GM19463 (cell line): ENCODE data around the gene ERC2.

Experiments
- ATAC-seq: cut with Tn5 transposase; IDR thresholded peaks from one replicate; pipeline ENCODE4 v1.9.1; 2021; ENCODE audit warnings: mild to moderate bottlenecking, moderate library complexity; ENCODE audit not compliant: unreplicated experiment

Gene ERC2

GRCh38 chr3:55549177-55549576, 919.1 kb downstream of the ERC2 start:
- ATAC-seq = no peak

- ATAC-seq = no peak
Measured at GRCh38 chr3:55546866-55547669, 921.2 kb downstream of the ERC2 start.

DNA sequence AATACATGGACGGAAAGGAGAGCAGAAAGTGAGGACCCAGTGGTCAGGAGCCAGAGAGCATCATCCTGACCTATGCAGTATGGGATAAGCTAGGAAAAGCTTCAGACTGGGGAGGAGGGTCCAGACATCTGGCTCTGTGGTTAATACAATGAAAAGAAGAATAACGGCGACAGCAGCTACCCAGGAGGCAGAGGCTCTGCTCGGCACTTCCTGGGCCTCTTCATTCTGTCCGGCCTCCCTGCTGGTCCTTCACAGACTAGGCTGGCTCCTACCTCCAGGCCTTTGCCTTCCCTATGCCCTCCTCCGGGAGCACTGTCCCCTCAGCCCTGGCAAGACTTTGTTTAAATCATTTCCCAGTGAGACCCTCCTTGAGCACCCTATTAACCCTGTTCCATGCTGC, 922.3 kb downstream of the ERC2 start:
- ATAC-seq = no peak

GRCh38 chr3:55544219-55544618, 924.0 kb downstream of the ERC2 start:
- no peak for ATAC-seq

DNA sequence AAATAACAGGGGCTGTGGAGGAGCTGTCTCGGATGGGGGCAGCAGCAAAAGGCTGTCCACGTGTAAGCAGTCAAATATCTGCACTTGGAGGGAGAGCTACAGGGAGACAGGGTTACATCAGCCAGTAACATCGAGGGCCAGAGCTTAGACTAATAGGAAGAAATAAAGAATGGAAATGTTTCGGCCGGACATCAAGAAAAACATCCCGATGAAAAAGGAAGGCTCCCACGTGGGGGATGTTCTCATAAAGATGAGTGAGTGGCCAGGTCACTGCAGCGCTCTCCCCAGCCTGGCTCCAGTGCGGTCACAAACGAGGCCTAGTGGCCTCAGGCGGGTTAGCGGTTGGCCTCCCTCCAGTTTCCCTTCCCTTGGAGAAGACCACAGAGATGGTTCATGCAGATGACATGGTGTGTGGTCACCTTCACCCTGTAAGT, 925.1 kb downstream of the ERC2 start:
- ATAC-seq = no peak

- no peak for ATAC-seq
Measured at GRCh38 chr3:55541456-55541855, 926.8 kb downstream of the ERC2 start.

DNA sequence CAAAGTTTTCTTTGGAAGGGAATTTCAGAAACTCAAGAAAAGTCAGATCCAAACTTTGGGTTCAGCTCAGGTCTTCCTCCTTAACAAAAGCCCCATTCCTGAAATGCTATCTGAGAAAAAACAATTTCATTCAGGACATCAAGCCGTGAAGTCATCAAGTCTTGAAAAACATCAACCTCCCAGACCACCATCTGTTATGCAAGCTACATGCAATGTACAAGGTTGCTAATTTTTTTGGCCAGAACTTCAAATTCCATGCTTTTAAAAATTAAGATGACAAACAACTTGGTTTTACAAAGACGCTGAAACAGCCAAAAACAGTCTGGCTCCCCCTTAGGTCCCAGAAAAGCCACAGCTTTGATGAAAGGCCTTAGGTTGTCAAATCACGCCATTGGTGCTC, 927.3 kb downstream of the ERC2 start:
- no peak for ATAC-seq

GRCh38 chr3:55540579-55540978, 927.7 kb downstream of the ERC2 start:
- no peak for ATAC-seq

GRCh38 chr3:55538158-55538557, 930.1 kb downstream of the ERC2 start:
- ATAC-seq = no peak

DNA sequence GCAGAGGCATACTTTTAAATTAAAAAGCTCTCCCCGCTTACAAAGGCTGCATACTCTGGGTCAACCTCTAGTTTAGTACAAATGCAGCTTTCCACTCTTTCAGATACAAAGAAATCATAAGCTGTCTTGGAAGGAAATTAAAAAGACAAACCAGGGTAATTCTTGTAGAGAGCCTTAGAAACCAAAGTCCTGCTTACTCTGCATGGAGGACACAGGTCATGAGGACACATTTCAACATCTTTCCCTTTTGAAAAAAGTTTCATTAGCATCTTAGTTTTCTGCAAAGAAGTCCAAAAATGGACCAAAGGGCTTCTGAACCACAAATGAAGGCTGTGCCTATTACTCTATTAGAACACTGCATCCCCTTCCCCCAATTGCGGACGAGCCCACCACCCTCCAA, 930.7 kb downstream of the ERC2 start:
- ATAC-seq = no peak

- no peak for ATAC-seq
Measured at GRCh38 chr3:55537129-55537528, 931.1 kb downstream of the ERC2 start.

DNA sequence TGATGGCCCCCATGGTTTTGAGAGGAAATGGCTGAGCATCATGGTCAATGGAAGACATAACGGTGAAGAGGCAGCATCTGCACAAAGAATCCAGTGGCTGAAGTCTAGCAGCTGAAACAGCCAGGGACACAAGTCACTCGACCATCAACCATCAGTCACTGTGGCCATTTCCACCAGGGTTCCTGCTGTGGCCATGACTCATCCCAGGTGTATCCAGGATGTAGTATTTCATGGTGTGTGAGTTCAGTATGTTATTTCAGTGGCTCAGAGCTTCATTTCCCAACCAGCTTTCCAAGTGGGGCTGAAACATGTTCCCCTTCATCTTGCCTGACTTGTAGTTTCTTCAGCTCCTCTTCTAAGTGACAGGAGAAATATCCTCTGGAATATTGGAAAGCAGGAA, 933.4 kb downstream of the ERC2 start:
- no peak for ATAC-seq

DNA sequence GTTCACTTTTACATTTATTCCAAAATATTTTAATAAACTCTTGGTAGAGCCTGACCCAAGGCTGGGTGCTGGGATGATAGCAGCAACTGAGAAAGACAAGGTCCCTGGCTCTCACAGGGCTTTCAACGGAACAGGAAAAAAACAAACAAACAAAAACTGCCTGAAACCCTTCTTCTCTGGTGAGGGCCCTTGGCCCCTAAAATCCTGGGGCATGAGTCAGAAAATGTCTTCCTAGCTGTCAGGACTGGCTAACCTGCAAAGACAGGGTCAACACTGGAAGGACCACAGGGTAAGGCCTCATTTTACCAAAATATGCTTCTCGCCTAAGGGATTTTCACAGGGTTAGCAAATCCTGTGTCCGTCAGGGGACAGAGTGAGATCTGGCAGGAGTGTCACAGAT, 935.5 kb downstream of the ERC2 start:
- ATAC-seq = no peak

GRCh38 chr3:55531321-55531720, 936.9 kb downstream of the ERC2 start:
- ATAC-seq = no peak

- ATAC-seq = no peak
Measured at GRCh38 chr3:55527361-55527760, 940.9 kb downstream of the ERC2 start.

GRCh38 chr3:55526332-55527030, 941.8 kb downstream of the ERC2 start:
- ATAC-seq = no peak

DNA sequence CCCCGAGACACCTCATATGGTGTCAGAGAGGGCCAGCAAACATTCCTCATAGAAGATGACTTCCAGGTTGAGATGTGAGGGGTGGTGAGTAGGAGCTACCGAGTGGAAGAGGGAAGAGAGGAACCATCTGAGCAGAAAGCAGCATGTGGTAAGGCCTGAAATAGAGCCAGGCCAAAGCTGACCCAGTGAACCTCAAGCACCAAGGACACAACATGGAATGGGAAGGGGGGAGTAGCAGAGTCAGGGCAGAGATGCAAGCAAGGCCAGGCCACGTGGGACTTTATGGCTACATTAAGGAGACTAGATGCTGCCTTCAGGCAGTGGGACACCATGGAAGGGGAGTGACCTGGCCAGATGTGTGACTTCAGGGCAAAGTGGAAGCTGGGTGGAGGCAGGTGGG, 942.8 kb downstream of the ERC2 start:
- no peak for ATAC-seq

GRCh38 chr3:55524565-55525244, 943.6 kb downstream of the ERC2 start:
- no peak for ATAC-seq

- ATAC-seq = no peak
Measured at GRCh38 chr3:55523471-55523870, 944.8 kb downstream of the ERC2 start.

DNA sequence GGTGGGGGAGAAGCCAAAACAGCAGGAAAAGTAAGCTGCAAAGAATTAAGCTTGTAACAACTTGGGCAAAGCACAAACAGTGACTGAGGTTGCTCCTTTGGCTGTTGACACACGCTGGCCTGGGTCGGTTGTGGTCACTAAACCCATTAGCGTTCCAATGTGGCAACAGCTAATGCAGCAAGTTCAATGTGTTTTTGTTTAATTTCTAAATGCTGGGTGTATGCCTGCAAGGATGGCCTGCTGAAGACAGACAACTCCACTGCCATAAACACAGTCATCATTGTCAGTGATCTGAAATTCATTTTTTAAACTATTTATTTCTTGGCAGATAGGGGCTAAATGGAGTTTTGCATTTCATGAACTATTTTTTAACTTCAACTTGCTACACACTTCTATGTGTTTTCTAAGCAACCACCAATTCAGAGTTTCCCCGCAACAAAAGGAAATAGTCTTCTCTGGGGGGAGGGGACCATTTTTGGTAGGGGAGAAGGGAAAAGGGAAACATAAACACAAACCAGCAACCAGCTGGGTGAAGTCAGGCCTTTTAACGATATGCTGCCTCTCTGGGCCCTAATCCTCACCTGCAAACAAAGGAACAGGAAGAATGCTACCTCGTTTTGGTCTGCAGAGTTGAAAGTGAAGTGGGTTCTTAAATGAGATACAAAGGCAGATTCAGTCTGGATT, 946.4 kb downstream of the ERC2 start:
- no peak for ATAC-seq

- ATAC-seq = no peak
Measured at GRCh38 chr3:55521064-55521737, 947.1 kb downstream of the ERC2 start.
